Activated B cell treated with CpG ODN at 0.5 μM for 24 hours (primary cell): ENCODE results near the gene EZH2. TPM values are rescaled to one million over a fixed set of nuclear protein-coding genes. Genes with fewer than 3 reads are reported as not detected.

ENCODE experiments used
- ATAC-seq: fragments of 200-7000 bp; cut with Tn5 transposase; one replicate; pipeline ENCODE4 v1.10.0; 2021; ENCODE audit warnings: low read depth, mild to moderate bottlenecking, moderate library complexity
- CTCF ChIA-PET: fragments of 350-600 bp; sonication (Branson Sonifier 250); formaldehyde crosslinking; loops from one replicate; lab custom pipeline; 2021; ENCODE audit warnings: antibody characterized with exemption; lab: Charles Lee
- POLR2A ChIA-PET: fragments of 350-600 bp; sonication (Branson Sonifier 250); formaldehyde crosslinking; loops from one replicate; lab custom pipeline; 2021; ENCODE audit warnings: antibody characterized with exemption; lab: Charles Lee
- DNase-seq: peaks from one replicate; pipeline ENCODE4 v3.0.0; 2022
- H3K27ac Mint-ChIP-seq: one replicate; pipeline ENCODE4 v1.8.0; 2020; ENCODE audit warnings: mixed read lengths
- H3K27me3 Mint-ChIP-seq: one replicate; pipeline ENCODE4 v1.8.0; 2021; ENCODE audit warnings: mixed read lengths
- H3K36me3 Mint-ChIP-seq: one replicate; pipeline ENCODE4 v1.8.0; 2021; ENCODE audit warnings: low read depth, mixed read lengths
- H3K4me1 Mint-ChIP-seq: one replicate; pipeline ENCODE4 v1.8.0; 2021; ENCODE audit warnings: mixed read lengths
- H3K4me3 Mint-ChIP-seq: one replicate; pipeline ENCODE4 v1.8.0; 2020; ENCODE audit warnings: mild to moderate bottlenecking, mixed read lengths
- H3K9me3 Mint-ChIP-seq: one replicate; pipeline ENCODE4 v1.8.0; 2020; ENCODE audit warnings: mixed read lengths
- CTCF ChIP-seq: fragments of 200-600 bp; IDR thresholded peaks from one replicate; pipeline ENCODE4 v1.8.0; 2022; ENCODE audit warnings: antibody characterized with exemption, mild to moderate bottlenecking
- intact Hi-C: fragments of 100-400 bp; cut with micrococcal nuclease; formaldehyde crosslinking; loops from one replicate; pipeline ENCODE4 v1.15.1; 2024
- total RNA-seq: library from RNA; stranded (reverse); gene quantifications from 2 replicates; pipeline ENCODE4 v1.2.3, GENCODE V29; 2022

The EZH2 gene
- total RNA-seq, 1 donor from 2014 or later = 19.6 TPM

GRCh38 chr7:148872188-148872587 is 11.9 kb downstream of the EZH2 start:
- ChIA-PET POLR2A (no interaction called here), CTCF (interaction anchor here (1.1 to 1.2 kb wide), 2 partner anchors 11 to 16 kb away, joined by 3 read pairs; no protein-coding TSS in a partner anchor)
- DNase-seq = no peak
- Mint-ChIP-seq H3K36me3 (peaks cover 4% of the 10 kb centered on the region), H3K27me3 (no peaks in the 10 kb centered on the region), H3K4me1 (peaks cover 20% of the 10 kb centered on the region), H3K27ac (no peak overlapping the region), H3K4me3 (no peak overlapping the region), H3K9me3 (peaks cover 10% of the 10 kb centered on the region)
- ATAC-seq = no peak
- TF ChIP-seq CTCF = no peak
- intact Hi-C loops = no loop called here

- ATAC-seq (no peak), DNase-seq (no peak)
- no peak overlapping the region for H3K27ac Mint-ChIP-seq
- H3K27me3 Mint-ChIP-seq = no peaks in the 10 kb centered on the region
- no peak for TF ChIP-seq CTCF
- ChIA-PET POLR2A (no interaction called here), CTCF (interaction anchor here (1.2 kb wide), 1 partner anchor 16 kb away, joined by 3 read pairs; no protein-coding TSS in a partner anchor)
- intact Hi-C loops = no loop called here
- peaks cover 10% of the 10 kb centered on the region for H3K9me3 Mint-ChIP-seq
- no peak overlapping the region for H3K4me3 Mint-ChIP-seq
- H3K36me3 Mint-ChIP-seq = peaks cover 4% of the 10 kb centered on the region
- peaks cover 20% of the 10 kb centered on the region for H3K4me1 Mint-ChIP-seq
These were observed 12.5 kb downstream of the EZH2 start for GRCh38 chr7:148871551-148871950.

- CTCF ChIA-PET = interaction anchor here (1.2 kb wide), 1 partner anchor 15 kb away, joined by 3 read pairs; no protein-coding TSS in a partner anchor
- no peak for ATAC-seq
- peaks cover 10% of the 10 kb centered on the region for H3K9me3 Mint-ChIP-seq
- no peak for TF ChIP-seq CTCF
- H3K27me3 Mint-ChIP-seq = no peaks in the 10 kb centered on the region
- intact Hi-C loops = no loop called here
- no peak overlapping the region for H3K27ac Mint-ChIP-seq
- no peak overlapping the region for H3K4me3 Mint-ChIP-seq
- peaks cover 20% of the 10 kb centered on the region for H3K4me1 Mint-ChIP-seq
- POLR2A ChIA-PET = no interaction called here
- peaks cover 4% of the 10 kb centered on the region for H3K36me3 Mint-ChIP-seq
- no peak for DNase-seq
These were observed 13.1 kb downstream of the EZH2 start for GRCh38 chr7:148871030-148871429.

- peaks cover 10% of the 10 kb centered on the region for H3K9me3 Mint-ChIP-seq
- no peak for ATAC-seq
- intact Hi-C loops = loop anchor here (2.0 kb wide), 1 partner anchor 16 kb away; the partner anchor contains the start of gene EZH2
These were observed 15.8 kb downstream of the EZH2 start for GRCh38 chr7:148868378-148868674.

More at GRCh38 chr7:148868378-148868674, 15.8 kb downstream of the EZH2 start:
- Mint-ChIP-seq H3K4me3 (no peak overlapping the region), H3K27ac (no peak overlapping the region), H3K36me3 (peaks cover 4% of the 10 kb centered on the region), H3K27me3 (no peaks in the 10 kb centered on the region), H3K4me1 (peaks cover 33% of the 10 kb centered on the region)
- DNase-seq = no peak
- TF ChIP-seq CTCF = no peak
- CTCF ChIA-PET = no interaction called here
- POLR2A ChIA-PET = no interaction called here
